ENCODE data around the gene PKP3.
"Not testable (repeated sequence)": the region's sequence is repeated elsewhere in the genome, so short reads cannot be mapped to it uniquely, and the experiment has no call there.

The PKP3 gene

DNA sequence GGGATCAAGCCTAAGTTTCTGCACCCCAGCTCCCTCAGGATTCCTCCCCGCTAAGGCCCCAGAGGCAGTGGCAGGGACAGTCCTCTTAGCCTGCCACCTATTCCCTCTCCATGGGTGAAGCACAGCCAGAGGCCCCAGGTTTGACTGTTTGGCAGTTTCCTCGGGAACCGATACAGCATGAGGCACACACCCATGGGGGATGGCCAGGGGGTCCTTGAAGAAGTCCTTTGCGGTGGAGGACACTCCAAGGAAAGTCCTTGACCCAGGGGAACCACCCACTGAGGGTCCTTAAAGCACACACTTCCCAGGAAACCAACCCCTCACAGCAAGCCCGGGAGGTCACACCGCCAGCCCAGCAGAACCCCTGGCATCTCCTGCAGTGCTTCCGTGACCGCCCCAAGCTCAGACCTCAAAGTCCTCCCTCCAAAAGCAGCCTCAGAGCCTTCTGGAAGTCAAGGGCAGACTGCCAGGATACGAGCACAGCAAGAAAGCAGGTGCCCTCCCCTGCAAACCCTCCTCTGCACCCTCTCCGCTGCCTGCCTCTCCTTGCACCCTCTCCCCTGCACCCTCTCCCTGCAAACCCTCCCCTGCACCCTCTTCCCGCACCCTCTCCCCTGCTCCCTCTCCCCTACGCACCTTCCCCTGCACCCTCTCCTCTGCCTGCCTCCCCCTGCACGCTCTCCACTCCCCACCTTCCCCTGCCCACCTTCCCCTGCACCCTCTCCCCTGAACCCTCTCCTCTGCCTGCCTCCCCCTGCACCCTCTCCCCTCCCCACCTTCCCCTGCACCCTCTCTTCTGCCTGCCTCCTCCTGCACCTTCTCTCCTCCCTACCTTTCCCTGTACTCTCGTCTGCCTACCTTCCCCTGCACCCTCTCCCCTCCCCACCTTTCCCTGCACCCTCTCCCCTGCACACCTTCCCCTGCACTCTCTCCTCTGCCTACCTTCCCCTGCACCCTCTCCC, 19.4 kb downstream of the PKP3 start:
- DNase-seq: no peak

DNA sequence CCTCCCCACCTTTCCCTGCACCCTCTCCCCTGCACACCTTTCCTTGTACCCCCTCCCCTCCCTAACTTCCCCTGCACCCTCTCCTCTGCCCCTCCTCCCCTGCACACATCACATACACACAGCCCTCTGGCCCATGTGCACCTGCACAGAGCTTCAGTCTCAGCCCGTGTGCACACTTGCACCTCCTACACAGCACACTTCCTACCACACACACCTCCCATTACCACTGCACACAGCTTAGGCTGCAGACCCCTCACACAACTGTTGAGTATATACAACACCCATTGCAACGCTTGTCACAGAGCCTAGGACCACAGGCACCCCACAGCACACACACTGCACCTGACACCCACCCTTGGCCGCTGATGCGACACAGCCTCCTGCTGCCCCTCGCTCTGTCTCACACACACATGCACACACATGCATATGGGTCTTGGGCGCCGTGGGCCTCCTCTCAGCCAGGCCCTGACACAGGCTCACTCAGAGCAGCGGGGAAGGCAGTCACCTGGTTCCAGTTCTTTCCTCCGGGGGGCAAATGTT, 20.4 kb downstream of the PKP3 start:
- no peak for DNase-seq

DNA sequence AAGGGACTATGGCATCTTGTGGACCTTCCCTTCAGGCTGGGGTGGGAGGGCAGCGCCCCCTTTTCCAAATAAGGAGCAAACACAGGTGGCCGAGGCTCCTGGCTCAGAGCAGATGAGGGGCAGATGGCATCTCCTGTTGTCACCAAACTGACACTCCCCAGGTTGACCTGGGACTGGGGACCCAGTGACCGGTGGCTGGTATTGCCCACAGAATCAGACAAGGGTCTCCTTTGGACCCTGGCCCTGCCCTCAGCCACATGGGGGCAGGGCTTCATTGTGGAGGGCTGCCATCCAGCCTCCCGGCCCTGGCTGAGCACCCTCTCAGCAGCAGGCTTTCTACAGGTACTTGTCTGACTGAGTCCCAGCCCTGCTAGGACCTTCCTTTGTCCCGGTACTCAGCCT, 21.6 kb downstream of the PKP3 start:
- DNase-seq: no peak

DNA sequence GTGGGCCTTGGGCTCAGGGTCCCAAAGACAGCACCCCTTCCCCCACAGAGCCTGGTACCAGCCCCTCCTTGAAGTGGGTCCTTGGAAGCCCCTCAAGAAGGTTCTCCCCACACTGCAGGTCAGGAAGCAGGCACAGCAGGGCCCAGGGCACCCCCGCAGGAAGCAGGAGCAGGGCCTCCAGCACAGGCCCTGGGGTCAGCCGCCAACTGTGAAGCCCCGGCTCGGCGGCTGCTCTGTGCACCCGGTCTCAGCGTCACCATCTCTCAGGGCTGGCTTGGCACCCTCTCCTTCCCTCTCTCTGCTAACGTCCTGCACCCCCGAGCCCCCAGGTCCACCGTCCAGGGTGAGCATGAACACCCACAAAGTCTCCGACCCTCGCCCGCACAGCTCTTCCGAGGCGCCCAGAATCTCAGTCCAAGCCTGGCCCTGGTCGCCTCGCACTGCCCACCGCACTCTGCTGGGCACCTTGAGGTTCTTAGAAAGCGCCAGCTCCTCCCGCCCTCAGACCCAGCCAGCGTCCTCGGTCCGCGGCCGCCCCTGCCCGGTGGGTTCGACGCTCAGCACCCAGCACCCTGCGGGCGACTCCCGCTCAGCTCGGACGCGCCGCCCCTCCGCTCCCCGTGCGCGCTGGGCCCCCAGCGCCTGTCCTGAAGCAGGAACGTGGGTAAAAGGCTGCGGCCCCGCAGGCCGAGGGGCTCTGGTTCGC, 22.2 kb downstream of the PKP3 start:
- no peak for DNase-seq

DNA sequence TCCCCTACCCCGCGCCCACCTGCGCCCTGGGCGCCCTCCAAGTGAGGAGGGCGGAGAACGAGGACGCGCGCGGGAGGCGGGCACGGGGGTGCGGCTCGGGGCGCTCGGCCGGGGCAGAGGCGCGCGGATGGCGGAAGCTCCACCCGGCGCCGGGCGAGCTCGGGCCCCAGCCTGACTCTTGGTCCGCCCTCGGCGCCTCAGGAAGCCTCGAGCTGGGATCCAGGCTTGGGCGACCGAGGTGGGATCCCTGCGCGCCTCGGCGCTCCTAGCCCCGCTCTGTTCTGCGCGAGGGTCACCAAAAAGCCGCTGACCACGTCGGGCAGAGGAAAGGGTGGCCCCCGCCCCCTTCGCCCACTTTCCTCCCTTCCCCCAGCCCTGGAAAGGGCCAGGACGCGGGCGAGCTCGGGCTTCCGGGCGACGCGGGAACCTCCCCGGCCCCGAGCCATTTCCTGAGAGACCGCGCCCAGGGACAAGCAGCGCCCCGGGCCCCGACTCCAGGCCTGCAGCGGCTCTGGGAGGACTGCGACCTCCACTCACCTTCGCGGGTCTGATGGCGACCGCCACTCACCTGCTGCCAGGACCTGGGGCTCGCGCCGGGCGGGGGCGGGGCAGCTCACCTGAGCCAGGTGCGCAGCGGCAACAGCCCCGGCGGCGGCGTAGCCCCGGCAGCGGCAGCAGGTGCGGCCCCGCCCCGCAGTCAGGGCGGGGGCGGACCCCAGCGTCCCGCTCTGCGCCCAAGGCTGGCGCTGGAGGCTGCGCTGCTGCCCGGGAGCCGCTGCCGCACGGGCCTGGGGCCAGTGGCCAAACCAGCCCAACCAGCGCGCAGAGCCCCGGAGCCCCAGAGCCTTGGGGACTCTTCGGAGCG, 23.0 kb downstream of the PKP3 start:
- peak; percentile 43 for DNase-seq

DNA sequence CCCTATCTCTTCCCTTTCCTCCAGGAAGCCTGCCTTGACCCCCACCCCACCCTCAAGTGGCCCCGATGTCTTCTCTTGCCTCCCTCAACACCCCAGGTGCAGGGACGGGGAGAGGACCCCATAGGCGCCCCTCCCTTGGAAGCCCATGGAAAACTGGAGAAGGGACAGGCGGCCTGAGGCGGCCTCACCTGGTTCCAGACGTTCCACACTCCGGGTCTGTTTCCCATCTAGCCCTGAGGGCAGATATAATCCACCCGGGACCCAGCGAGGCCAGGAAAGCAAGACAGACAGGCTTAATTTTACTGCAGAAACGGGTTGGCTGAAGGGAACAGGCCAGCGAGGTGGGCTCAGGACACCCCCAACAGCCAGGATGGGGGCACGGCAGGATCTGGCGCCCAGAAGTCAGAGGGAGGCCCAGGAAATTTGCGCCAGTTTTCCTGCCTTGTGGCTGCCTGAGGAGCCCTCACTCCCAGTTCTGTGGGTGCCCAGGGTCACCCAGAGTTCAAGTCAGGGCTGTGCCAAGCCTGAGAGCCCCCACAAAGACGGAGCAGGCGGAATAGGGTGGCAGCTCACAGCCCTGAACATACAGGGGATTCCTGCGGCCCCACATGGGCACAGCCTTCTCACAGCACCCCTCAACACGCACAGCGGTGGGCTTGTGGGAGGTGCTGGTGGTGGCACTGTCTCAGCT, 23.8 kb downstream of the PKP3 start:
- DNase-seq: no peak

DNA sequence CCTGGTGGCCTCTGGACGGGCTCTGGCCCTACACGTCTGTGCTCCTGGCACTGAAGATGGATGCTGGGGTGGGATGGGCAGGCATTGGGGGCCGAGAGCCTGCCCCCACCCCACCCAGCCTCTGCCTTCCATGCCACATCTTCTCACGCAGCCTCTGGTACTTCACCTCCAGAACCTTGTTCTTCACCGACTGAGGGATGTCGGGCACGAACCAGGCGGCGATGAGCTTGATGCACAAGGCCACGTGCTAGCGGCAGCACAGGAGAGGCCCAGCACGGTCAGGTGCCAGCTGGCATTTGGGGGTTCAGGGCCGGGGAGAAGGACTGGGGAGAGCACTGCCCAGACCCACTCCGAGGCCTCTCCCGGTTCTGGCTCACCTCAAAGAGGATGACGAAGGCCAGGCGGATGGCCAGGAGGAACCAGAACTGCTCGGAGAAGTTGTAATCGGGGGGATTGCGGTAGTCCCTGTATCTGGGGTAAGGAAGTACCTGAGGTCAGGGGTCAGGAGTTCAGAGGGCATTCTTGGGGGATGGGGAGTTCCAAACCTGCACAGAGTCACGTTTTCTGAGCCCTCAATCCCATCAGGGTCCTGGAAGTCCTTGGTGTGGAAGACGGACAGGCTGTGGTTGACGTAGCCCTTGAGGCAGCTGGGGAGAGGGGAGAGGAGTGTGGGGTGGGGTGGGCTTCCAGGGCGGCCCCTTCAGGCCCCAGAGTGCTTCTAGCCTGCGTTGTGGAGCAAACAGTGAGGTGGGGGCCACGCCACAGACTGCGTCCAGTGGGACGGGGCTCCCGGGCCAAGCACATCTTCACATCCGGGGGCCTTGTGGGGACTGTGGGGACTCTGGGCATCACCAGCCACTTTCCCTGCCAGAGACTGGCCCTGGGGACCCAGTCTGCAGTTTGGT, 24.6 kb downstream of the PKP3 start:
- no peak for DNase-seq

DNA sequence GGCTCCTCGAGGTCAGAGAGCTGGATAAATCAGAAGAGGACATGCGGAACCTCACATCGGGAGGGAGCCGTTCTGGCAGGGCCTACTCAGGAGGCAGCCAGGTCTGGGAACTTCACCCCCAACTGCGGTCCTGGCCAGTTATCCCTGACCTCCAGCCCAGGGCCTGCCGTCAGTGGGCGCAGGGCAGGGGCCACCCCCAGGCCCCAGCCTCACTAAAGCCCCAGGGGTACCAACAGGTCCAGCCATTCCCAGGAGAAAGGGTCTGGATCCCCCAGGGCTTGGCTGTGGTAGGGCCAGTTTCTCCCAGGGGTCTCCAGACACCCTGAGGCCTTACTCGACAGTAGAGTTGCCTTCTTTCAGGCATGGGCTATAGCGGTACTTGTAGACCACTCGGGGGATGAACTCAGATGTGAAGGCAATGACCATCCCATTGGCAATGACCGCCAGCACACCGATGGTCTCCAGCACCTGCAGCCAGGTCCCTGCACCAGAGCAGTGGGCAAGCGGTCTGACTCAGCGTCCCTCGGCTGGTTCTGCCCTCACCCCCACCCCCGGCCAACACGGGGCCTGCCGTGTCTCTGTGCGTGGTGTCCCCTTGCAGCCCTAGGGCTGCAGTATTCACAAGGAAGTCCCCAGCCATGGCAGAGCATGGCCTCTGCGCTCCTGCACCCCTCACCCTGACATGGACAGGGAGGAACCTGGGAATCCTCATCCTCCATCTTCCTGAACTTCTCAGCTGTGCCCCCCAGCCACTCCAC, 25.4 kb downstream of the PKP3 start:
- no peak for DNase-seq

DNA sequence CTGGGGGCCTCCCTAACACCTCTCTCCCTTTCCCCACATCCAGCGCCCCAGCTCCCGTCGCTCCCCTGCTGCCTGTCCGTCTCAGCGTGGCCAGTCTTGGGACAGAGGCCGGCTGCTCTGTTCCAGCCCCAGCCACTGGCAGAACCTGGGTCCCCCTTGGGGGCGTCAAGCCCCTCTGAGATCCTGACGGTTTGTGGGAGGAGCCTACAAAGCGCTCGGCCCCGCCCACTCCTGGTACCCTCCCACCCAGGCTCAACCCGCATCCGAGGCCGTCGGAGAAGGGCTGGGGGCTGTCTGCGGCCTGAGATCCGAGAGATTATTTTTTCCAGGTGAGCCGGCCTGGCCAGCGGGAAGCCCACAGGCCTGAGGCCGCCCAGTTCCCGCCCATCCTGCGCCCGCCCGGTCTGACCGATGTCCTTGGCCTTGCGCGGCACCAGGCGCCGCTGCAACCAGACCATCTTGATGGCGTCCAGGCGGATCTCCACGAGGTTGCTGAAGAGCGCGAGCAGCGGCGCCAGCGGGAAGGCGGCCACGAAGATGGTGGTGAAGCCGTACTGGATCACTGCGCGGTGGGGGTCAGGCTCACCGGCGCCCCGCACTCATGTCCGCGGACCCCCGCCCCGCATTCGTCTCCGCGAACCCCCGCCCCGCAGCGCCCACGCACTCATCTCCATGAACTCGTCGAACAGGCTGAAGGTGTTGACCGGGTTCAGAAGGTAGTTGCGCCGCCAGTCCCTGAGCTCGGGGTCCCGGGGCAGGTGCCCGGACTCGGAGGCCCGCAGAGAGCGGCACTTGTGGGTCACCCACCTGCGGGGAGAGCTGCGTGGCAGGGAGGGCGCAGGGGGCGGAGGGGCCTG, 26.3 kb downstream of the PKP3 start:
- DNase-seq: no peak

DNA sequence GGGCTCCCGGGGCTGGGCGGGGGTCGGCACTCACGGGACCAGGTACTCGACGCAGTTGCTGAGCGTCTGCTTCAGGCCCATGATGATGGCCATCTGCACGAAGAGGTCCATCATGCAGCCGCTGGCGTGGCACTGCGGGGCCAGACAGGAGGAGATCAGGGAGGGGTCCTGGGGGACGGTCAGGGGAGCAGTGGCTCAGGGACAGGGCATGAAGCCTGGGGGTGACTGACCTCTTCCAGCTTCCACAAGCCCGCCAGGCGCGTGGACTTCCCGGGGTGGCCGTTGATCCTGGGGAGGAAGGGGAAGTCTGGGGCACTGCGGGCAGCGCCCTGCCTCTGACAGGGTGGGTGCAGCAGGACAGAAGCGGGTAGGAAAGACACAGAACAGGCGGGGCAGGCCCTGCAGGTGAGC, 26.9 kb downstream of the PKP3 start:
- no peak for DNase-seq

DNA sequence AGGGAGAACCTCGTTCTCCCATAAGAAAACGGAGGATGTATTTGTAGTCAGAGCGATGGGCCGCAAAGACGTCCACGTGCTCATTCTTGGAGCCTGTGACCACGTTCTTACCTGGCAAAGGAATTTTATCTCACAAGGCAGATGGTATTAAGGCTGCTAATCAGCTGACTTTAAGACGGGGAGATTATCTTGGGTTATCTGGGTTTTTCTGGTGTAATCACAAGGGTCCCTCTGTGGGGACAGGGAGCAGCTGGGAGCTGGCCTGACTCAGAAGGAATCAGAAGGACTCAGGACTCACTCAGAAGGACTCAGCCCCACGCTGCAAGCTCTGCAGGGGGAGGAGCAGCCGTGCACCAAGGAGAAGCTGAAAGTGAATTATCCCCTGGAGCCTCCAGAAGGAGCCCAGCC, 28.2 kb downstream of the PKP3 start:
- DNase-seq: no peak

DNA sequence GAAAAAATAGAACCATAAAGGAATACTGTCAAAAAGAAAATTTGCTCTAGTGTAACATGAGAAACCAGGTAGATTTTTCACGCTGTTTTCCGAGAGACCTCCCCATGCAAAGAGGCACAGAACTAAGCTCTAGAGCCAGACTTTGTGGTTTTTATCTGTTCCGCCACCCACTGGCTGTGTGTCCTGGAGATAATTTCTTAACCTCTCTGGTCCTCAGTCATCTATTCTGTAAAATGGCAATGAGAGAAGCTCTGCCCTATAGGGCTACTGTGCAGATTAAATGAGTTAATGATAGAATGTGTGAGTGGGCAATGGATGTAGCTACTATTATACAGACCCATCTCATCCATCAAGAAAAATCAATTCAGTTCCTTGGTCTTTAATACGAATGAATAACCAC, 30.2 kb downstream of the PKP3 start:
- no peak for DNase-seq

DNA sequence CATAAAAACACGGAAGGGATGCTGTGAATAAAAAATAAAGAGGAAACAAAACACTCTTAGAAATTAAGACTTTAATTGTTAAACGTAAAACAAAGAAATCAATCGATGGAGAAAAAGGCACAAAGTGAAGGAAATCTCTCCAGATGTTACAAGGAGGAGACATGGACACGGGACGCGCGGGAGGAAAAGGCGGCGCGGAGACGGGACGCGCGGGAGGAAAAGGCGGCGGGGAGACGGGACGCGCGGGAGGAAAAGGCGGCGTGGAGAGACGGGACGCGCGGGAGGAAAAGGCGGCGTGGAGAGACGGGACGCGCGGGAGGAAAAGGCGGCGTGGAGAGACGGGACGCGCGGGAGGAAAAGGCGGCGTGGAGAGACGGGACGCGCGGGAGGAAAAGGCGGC, 30.8 kb downstream of the PKP3 start:
- not testable (repeated sequence) for DNase-seq

DNA sequence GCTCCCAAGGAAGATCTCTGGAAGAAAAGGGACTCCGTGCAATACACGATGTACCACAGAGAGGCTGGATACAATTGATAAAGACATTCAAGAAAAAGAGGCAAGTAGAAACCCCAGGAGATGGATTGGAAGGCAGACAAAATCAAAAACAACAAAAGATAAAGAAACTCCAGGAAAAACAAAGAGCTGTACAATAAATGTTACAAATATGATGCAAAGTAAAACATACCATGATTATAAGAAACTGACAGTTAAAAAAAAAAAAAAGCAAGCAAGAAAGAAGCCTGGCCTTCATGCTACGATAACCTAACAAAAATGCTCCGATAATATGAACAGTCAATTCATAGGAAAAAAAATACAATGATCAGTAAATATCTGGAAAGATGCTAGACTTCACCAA, 31.3 kb downstream of the PKP3 start:
- no peak for DNase-seq

DNA sequence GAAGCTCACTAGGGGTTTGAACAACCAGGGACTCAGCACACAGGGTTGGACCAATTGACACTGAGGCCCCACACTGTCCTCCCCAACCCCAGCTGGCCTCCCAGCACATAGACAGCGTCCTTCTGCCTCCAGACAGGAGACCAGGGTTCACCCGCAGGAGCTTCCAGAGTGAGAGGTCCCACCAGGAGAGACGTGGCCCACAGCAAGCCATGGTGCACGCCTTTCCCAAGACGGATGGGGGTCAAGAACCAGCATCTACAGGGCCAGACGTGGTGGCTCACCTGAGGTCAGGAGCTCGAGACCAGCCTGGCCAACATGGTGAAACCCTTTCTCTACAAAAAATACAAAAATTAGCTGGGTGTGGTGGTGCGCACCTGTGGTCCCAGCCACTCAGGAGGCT, 32.8 kb downstream of the PKP3 start:
- DNase-seq: no peak

DNA sequence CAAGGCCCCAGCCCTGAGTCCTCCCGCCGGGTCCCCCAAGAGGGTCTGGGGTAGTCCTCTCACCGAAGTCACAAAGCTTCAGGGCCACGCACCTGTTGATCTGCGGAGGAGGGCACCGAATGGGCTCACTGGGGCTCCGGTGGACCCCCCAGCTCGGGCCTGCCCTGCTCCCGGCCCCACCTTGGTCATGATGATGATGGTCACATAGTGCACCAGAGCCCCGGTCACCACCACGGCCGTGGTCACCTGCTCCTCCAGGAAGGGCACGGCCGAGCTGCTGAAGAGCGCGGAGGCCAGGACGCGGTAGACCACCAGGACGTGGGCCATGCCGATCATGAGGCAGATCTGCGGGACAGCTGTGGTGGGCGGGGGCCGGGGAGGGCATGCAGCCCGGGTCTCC, 34.3 kb downstream of the PKP3 start:
- no peak for DNase-seq

DNA sequence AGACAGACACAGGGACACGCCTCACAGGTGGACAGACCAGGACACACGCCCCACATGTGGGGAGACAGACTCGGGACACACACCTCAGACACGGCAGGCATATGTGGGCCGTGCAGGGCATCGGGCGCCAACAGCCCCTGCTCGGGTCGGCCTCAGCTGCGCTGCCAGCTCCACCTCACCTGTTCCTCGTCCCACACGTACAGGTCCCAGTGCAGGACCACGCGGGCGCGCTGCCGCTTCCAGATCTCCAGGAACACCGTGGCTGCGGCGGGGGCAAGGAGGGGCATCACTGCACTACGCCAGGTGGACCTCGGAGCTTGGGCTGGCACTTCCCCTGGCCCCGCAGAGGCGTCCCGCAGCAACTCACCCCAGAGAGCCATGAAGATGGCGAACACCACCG, 35.4 kb downstream of the PKP3 start:
- no peak for DNase-seq

DNA sequence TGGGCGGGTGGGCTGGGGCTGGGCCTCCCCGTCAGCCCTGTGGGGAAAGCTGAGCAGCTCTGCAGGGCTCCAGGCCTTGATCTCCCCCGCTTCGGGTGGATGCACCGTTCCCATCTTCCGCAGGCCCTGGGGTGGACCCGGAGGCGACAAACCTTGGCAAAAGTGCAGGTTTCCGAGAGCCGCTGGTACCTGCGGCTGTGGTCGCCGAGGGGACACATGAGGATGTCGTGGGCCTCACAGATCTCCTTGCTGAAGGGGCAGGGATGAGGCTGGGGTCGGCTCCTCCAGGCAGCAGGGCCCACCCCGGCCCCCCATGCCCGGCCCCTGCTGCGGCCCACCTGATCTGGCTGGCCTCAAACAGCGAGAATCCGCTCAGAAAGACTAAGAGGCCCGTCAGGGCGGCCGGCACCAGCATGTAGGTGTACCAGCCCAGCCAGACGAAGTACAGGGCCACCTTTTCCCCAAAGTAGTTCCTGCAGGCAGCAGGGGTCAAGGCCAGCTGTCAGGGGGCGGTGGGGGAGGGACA, 36.0 kb downstream of the PKP3 start:
- DNase-seq: no peak

DNA sequence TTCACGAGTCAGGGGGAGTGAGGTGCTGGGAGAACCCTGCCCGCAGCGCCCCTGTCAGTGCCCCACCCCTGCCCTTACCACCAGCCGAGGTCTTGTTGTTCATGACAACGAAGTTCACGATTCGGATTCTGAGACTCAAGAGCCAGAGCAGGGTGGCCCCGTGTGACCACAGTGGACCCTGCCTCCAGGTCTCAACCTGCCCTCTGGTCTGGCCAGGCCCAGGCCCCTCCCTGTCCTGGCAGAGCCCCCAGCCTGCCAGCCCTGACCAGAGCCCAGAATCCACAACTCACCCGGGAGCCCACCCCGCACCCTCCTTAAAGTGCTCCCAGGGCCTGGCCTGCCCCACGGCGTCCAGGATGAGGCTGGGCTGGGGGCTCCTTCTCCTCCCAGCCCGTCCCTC, 37.9 kb downstream of the PKP3 start:
- DNase-seq: no peak
